Suppressor macrophage (primary cell): ENCODE data around the gene PWWP2B.
"Not testable (repeated sequence)": the region's sequence is repeated elsewhere in the genome, so short reads cannot be mapped to it uniquely, and the experiment has no call there.

ENCODE experiments used
- DNase-seq, 4 experiments: peaks; one replicate each; pipeline ENCODE4 v3.0.0-alpha.2; 2020 to 2022

PWWP2B gene

GRCh38 chr10:132434405-132435005, 37.5 kb downstream of the PWWP2B start:
- peak; percentile 83 to 92 (median 91) for DNase-seq

- not testable (repeated sequence) for DNase-seq
These were observed 38.3 kb downstream of the PWWP2B start for GRCh38 chr10:132435320-132435719.

GRCh38 chr10:132436096-132436495, 39.1 kb downstream of the PWWP2B start:
- DNase-seq = not testable (repeated sequence)

GRCh38 chr10:132436861-132437410, 39.9 kb downstream of the PWWP2B start:
- no peak for DNase-seq

GRCh38 chr10:132437541-132437950, 40.5 kb downstream of the PWWP2B start:
- no peak for DNase-seq

GRCh38 chr10:132438091-132439024, 41.4 kb downstream of the PWWP2B start:
- DNase-seq = no peak

- DNase-seq = no peak
These were observed 42.0 kb downstream of the PWWP2B start for GRCh38 chr10:132439025-132439388.

GRCh38 chr10:132439424-132440163, 42.6 kb downstream of the PWWP2B start:
- DNase-seq = no peak

GRCh38 chr10:132440791-132441565, 44.0 kb downstream of the PWWP2B start:
- no peak for DNase-seq

- peak in 2 of 4 experiments; percentile 32 to 33 for DNase-seq
These were observed 45.0 kb downstream of the PWWP2B start for GRCh38 chr10:132441818-132442524.

- peak in 2 of 4 experiments; percentile 42 to 59 for DNase-seq
These were observed 45.6 kb downstream of the PWWP2B start for GRCh38 chr10:132442636-132443035.

- peak; percentile 77 to 91 (median 87) for DNase-seq
These were observed 46.6 kb downstream of the PWWP2B start for GRCh38 chr10:132443605-132443982.

- peak in 2 of 4 experiments; percentile 42 to 43 for DNase-seq
These were observed 47.2 kb downstream of the PWWP2B start for GRCh38 chr10:132443983-132444876.

- peak in 3 of 4 experiments; percentile 16 to 40 (median 39) for DNase-seq
These were observed 47.9 kb downstream of the PWWP2B start for GRCh38 chr10:132444877-132445351.

- DNase-seq = peak in 3 of 4 experiments; percentile 32 to 43 (median 37)
These were observed 48.7 kb downstream of the PWWP2B start for GRCh38 chr10:132445516-132446194.

GRCh38 chr10:132446195-132446581, 49.2 kb downstream of the PWWP2B start:
- no peak for DNase-seq

- peak; percentile 75 to 89 (median 84) for DNase-seq
These were observed 49.9 kb downstream of the PWWP2B start for GRCh38 chr10:132446661-132447445.

- DNase-seq = peak; percentile 78 to 88 (median 87)
These were observed 50.6 kb downstream of the PWWP2B start for GRCh38 chr10:132447446-132448247.
